CD4-positive, alpha-beta T cell (primary cell): ENCODE data around the gene SLX9. TPM values are rescaled to one million over a fixed set of nuclear protein-coding genes. Genes with fewer than 3 reads are reported as not detected.
A peak's percentile ranks its signal among the peaks of the same experiment; 100 is the strongest.

ENCODE experiments used
- ATAC-seq: fragments of 200-7000 bp; cut with Tn5 transposase; one replicate; pipeline ENCODE4 v1.10.0; 2022; ENCODE audit warnings: mild to moderate bottlenecking; ENCODE audit not compliant: poor library complexity
- CTCF ChIA-PET: fragments of 350-600 bp; sonication (Branson Sonifier 250); formaldehyde crosslinking; loops from one replicate; lab custom pipeline; 2021; ENCODE audit warnings: antibody characterized with exemption, inconsistent platforms; lab: Charles Lee
- POLR2A ChIA-PET: fragments of 350-600 bp; sonication (Branson Sonifier 250); formaldehyde crosslinking; loops from one replicate; lab custom pipeline; 2021; ENCODE audit warnings: antibody characterized with exemption, inconsistent platforms; lab: Charles Lee
- DNase-seq, 14 experiments: peaks; one replicate each; pipeline ENCODE4 v3.0.0-alpha.2; 2013 to 2020; ENCODE audit warnings: mixed read lengths in 2 of 14
- H3K27ac ChIP-seq, 2 donors: one replicate each; pipeline versions ENCODE4 v1.5.1 to v1.7.0; 2013; ENCODE audit warnings: low read length in 2 of 2, low read depth in 1 of 2, mild to moderate bottlenecking in 1 of 2
- H3K27me3 ChIP-seq, 2 experiments: 1 replicate in 1 of 2; 2 replicates in 1 of 2; pipeline versions ENCODE4 v1.6.1 to v1.7.0; 2013; ENCODE audit warnings: low read length in 2 of 2, control low read depth in 1 of 2, mild to moderate bottlenecking in 1 of 2, moderate library complexity in 1 of 2; ENCODE audit not compliant: insufficient read depth in 2 of 2, control insufficient read depth in 1 of 2
- H3K36me3 ChIP-seq: one replicate; pipeline ENCODE4 v1.6.1; 2013; ENCODE audit warnings: low read length, control low read depth; ENCODE audit not compliant: insufficient read depth
- H3K4me1 ChIP-seq: one replicate; pipeline ENCODE4 v1.6.1; 2013; ENCODE audit warnings: low read length, control low read depth; ENCODE audit not compliant: insufficient read depth
- H3K4me3 ChIP-seq: one replicate; pipeline ENCODE4 v1.5.1; 2013; ENCODE audit warnings: mild to moderate bottlenecking, low read length, moderate library complexity
- H3K9me3 ChIP-seq, 2 experiments: 1 replicate in 1 of 2; 2 replicates in 1 of 2; pipeline versions ENCODE4 v1.6.1 to v1.7.0; 2013; ENCODE audit warnings: low read length in 2 of 2, mild to moderate bottlenecking in 2 of 2, control low read depth in 1 of 2, moderate library complexity in 1 of 2; ENCODE audit not compliant: control insufficient read depth in 1 of 2, insufficient read depth in 1 of 2
- H3K27ac Mint-ChIP-seq: one replicate; pipeline ENCODE4 v1.8.0; 2020; ENCODE audit warnings: mixed read lengths
- H3K27me3 Mint-ChIP-seq: one replicate; pipeline ENCODE4 v1.8.0; 2021; ENCODE audit warnings: mixed read lengths
- H3K36me3 Mint-ChIP-seq: one replicate; pipeline ENCODE4 v1.8.0; 2021; ENCODE audit warnings: low read depth, mixed read lengths
- H3K4me1 Mint-ChIP-seq: one replicate; pipeline ENCODE4 v1.8.0; 2021; ENCODE audit warnings: low read depth, mixed read lengths
- H3K4me3 Mint-ChIP-seq: one replicate; pipeline ENCODE4 v1.8.0; 2020; ENCODE audit warnings: mild to moderate bottlenecking, mixed read lengths
- H3K9me3 Mint-ChIP-seq: one replicate; pipeline ENCODE4 v1.8.0; 2020; ENCODE audit warnings: mixed read lengths
- intact Hi-C, 2 experiments: fragments of 100-400 bp; cut with DNase I in 1 of 2; cut with micrococcal nuclease in 1 of 2; formaldehyde crosslinking; loops; one replicate each; pipeline versions ENCODE4 v1.15.1 to v1.9.0; 2023 to 2025; cut with DNase I, micrococcal nuclease
- total RNA-seq, 174 experiments: library from RNA in 2 of 174; stranded (reverse) in 2 of 174; gene quantifications; one replicate each; pipeline ENCODE4 v1.2.3 and lab custom pipeline; 2021 to 2026
- TF ChIP-seq, protein P1 (sequence below): fragments of 200-600 bp; IDR thresholded peaks from one replicate; pipeline ENCODE4 v1.8.0; 2022; ENCODE audit warnings: antibody characterized with exemption, mild to moderate bottlenecking

SLX9 gene
- total RNA-seq, 2 experiments from 2014 or later: 7.7 to 9.1 TPM

DNA sequence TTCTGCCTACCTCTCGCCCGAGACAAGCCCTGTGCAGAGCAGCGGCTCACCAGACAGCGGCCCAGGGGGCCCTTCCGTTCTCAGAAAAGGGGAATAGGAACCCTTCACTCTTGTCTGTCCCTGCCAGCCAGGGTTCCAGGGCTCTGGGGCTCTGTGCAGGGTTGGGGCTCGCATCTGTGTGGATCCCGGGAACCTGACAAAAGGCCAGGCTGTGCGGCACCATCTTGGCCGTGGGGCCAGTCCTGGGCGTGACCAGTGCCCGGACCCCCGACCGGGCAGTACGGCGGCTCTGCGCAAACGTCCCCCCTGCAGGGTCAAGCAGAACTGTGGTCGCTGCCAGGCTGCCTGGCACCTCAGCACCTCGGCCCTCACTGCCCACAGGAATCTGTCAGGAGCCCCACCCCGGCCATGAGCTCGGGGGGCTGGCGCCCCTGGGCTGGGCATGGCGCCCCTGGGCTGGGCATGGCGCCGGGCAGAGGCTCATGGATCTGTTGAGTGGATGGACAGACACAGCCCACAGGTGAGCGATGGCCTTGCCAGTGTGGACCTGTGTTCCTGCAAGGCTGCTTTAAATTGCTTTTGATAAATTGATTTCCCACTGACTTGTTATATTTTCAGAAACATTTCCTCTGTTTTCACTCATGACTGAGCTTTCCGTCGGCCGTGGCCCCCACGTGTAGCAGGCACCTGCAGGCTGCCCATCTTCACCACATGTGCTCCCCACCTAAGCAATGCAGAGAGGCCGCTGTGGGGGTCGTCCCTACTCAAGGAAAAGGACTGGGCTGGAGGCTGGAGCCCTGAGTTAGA, 59.0 kb downstream of the SLX9 start:
- intact Hi-C loops: no loop called here

GRCh38 chr21:44999428-44999971, 59.7 kb downstream of the SLX9 start:
- CTCF ChIA-PET: no interaction called here
- Histone ChIP-seq H3K4me1 (no peaks in the 10 kb centered on the region), H3K4me3 (no peak overlapping the region), H3K36me3 (no peaks in the 10 kb centered on the region), H3K27me3 (peaks cover 0 to 2% of the 10 kb centered on the region in 2 experiments), H3K9me3 (peaks cover 0 to 9% of the 10 kb centered on the region in 2 experiments), H3K27ac (no peak overlapping the region)
- Mint-ChIP-seq H3K4me1 (no peaks in the 10 kb centered on the region), H3K27me3 (no peaks in the 10 kb centered on the region), H3K36me3 (no peaks in the 10 kb centered on the region), H3K9me3 (no peaks in the 10 kb centered on the region), H3K4me3 (no peak overlapping the region), H3K27ac (no peak overlapping the region)
- no peak for ATAC-seq
- TF ChIP-seq, protein P1, sequence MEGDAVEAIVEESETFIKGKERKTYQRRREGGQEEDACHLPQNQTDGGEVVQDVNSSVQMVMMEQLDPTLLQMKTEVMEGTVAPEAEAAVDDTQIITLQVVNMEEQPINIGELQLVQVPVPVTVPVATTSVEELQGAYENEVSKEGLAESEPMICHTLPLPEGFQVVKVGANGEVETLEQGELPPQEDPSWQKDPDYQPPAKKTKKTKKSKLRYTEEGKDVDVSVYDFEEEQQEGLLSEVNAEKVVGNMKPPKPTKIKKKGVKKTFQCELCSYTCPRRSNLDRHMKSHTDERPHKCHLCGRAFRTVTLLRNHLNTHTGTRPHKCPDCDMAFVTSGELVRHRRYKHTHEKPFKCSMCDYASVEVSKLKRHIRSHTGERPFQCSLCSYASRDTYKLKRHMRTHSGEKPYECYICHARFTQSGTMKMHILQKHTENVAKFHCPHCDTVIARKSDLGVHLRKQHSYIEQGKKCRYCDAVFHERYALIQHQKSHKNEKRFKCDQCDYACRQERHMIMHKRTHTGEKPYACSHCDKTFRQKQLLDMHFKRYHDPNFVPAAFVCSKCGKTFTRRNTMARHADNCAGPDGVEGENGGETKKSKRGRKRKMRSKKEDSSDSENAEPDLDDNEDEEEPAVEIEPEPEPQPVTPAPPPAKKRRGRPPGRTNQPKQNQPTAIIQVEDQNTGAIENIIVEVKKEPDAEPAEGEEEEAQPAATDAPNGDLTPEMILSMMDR: no peak
- peak in 1 of 14 experiments; percentile 2 for DNase-seq
- POLR2A ChIA-PET: no interaction called here
- intact Hi-C loops: no loop called here

More for the DNA sequence above, 59.0 kb downstream of the SLX9 start:
- Mint-ChIP-seq H3K9me3 (no peaks in the 10 kb centered on the region), H3K36me3 (no peaks in the 10 kb centered on the region), H3K27ac (no peak overlapping the region), H3K27me3 (no peaks in the 10 kb centered on the region), H3K4me3 (no peak overlapping the region), H3K4me1 (no peaks in the 10 kb centered on the region)
- Histone ChIP-seq H3K4me1 (no peaks in the 10 kb centered on the region), H3K36me3 (no peaks in the 10 kb centered on the region), H3K27me3 (peaks cover 0 to 2% of the 10 kb centered on the region in 2 experiments), H3K27ac (no peak overlapping the region), H3K4me3 (no peak overlapping the region), H3K9me3 (peaks cover 0 to 2% of the 10 kb centered on the region in 2 experiments)
- ATAC-seq (no peak), DNase-seq (peak in 1 of 14 experiments; percentile 1)
- TF ChIP-seq, protein P1: no peak
- ChIA-PET POLR2A (no interaction called here), CTCF (no interaction called here)

- no peaks in the 10 kb centered on the region for H3K9me3 Mint-ChIP-seq
Observed at GRCh38 chr21:44999972-45000636, 60.3 kb downstream of the SLX9 start.

More at GRCh38 chr21:44999972-45000636, 60.3 kb downstream of the SLX9 start:
- peaks cover 0 to 14% of the 10 kb centered on the region in 2 experiments for H3K9me3 ChIP-seq
- no peak overlapping the region for H3K27ac Mint-ChIP-seq
- H3K27ac ChIP-seq: no peak overlapping the region
- no peaks in the 10 kb centered on the region for H3K36me3 ChIP-seq
- TF ChIP-seq, protein P1: no peak
- ATAC-seq: no peak
- intact Hi-C loops: no loop called here
- peak in 1 of 14 experiments; percentile 0 for DNase-seq
- no peaks in the 10 kb centered on the region for H3K4me1 ChIP-seq
- ChIA-PET POLR2A (no interaction called here), CTCF (no interaction called here)
- H3K36me3 Mint-ChIP-seq: no peaks in the 10 kb centered on the region
- no peak overlapping the region for H3K4me3 ChIP-seq
- H3K27me3 Mint-ChIP-seq: no peaks in the 10 kb centered on the region
- no peaks in the 10 kb centered on the region for H3K4me1 Mint-ChIP-seq
- no peak overlapping the region for H3K4me3 Mint-ChIP-seq
- H3K27me3 ChIP-seq: peaks cover 0 to 2% of the 10 kb centered on the region in 2 experiments
